Measurements from ENCODE around the gene ZNF576.
"Not testable (repeated sequence)": the region's sequence is repeated elsewhere in the genome, so short reads cannot be mapped to it uniquely, and the experiment has no call there.

ZNF576 gene

DNA sequence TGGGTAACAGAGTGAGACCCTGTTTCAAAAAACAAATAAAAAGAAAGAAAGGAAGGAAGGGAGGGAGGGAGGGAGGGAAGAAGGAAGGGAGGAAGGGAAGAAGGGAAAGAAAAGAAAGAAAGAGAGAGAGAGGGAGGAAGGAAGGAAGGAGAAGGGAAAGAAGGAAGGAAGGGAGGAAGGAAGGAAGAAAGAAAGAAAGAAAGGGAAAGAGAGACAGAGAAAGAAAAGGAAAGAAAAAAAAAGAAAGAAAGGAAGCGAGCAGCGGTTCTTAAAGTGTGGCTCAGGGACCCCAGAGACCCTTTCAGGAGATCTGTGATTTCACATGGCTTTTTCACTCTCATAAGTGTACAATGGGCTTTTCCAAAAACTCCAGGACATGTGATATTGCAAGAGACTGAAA lies 53.1 kb downstream of the ZNF576 start:
- TF ChIP-seq ZFP30 (CRISPR knock-in tag; IDR thresholded peaks at IDR 0.05) (no peak), PATZ1 (CRISPR knock-in tag; IDR thresholded peaks at IDR 0.05; ENCODE audit: borderline replicate concordance) (no peak), OSR1 (CRISPR knock-in tag; IDR thresholded peaks at IDR 0.05) (no peak), ZNF565 (CRISPR knock-in tag; conservative IDR thresholded peaks at IDR 0.05; ENCODE audit: low read depth) (no peak), ZC3H10 (CRISPR knock-in tag; IDR thresholded peaks at IDR 0.05) (no peak), RARB (CRISPR knock-in tag; IDR thresholded peaks at IDR 0.05) (no peak)
- TF ChIP-seq, protein P1, sequence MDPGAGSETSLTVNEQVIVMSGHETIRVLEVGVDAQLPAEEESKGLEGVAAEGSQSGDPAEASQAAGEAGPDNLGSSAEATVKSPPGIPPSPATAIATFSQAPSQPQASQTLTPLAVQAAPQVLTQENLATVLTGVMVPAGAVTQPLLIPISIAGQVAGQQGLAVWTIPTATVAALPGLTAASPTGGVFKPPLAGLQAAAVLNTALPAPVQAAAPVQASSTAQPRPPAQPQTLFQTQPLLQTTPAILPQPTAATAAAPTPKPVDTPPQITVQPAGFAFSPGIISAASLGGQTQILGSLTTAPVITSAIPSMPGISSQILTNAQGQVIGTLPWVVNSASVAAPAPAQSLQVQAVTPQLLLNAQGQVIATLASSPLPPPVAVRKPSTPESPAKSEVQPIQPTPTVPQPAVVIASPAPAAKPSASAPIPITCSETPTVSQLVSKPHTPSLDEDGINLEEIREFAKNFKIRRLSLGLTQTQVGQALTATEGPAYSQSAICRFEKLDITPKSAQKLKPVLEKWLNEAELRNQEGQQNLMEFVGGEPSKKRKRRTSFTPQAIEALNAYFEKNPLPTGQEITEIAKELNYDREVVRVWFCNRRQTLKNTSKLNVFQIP (CRISPR knock-in tag; IDR thresholded peaks at IDR 0.05; ENCODE audit: borderline replicate concordance, low read depth): no peak
- ATAC-seq: no peak

DNA sequence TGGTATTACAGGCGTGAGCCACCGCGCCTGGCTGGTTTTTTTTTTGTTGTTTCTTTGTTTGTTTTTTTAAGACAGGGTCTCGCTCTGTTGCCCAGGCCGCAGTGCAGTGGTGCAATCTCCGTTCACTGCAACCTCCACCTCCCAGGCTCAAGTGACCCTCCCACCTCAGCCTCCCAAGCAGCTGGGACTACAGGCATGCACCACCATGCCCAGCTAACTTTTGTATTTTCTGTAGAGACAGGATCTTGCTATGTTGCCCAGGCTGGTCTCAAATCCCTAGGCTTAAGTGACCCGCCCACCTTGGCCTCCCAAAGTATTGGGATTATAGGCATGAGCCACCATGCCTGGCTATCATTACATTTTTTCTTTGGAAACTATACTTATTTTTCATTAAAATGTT lies 53.9 kb downstream of the ZNF576 start:
- ATAC-seq: not testable (repeated sequence)
